Keratinocyte (primary cell): ENCODE measurements around the gene S100Z.

Experiments
- EZH2 ChIP-seq: IDR thresholded peaks from one replicate; pipeline ENCODE4 v1.6.1; 2012; ENCODE audit warnings: inconsistent platforms, mild to moderate bottlenecking, low read length, moderate library complexity
- TF ChIP-seq, protein P1 (sequence below), 3 experiments: IDR thresholded peaks in 1 of 3; conservative IDR thresholded peaks in 1 of 3; optimal IDR thresholded peaks in 1 of 3; 2 replicates in 2 of 3; 3 replicates in 1 of 3; pipeline versions ENCODE3 to v1.5.1; 2011; ENCODE audit warnings: low read length in 3 of 3, mild to moderate bottlenecking in 3 of 3, moderate library complexity in 2 of 3, control low read depth in 1 of 3, inconsistent platforms in 1 of 3; ENCODE audit not compliant: insufficient read depth in 2 of 3; ENCODE audit errors: extremely low read depth in 1 of 3

GRCh38 chr5:76918539-76918938 is 68.7 kb downstream of the S100Z start:
- TF ChIP-seq, protein P1, sequence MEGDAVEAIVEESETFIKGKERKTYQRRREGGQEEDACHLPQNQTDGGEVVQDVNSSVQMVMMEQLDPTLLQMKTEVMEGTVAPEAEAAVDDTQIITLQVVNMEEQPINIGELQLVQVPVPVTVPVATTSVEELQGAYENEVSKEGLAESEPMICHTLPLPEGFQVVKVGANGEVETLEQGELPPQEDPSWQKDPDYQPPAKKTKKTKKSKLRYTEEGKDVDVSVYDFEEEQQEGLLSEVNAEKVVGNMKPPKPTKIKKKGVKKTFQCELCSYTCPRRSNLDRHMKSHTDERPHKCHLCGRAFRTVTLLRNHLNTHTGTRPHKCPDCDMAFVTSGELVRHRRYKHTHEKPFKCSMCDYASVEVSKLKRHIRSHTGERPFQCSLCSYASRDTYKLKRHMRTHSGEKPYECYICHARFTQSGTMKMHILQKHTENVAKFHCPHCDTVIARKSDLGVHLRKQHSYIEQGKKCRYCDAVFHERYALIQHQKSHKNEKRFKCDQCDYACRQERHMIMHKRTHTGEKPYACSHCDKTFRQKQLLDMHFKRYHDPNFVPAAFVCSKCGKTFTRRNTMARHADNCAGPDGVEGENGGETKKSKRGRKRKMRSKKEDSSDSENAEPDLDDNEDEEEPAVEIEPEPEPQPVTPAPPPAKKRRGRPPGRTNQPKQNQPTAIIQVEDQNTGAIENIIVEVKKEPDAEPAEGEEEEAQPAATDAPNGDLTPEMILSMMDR (optimal IDR thresholded peaks at IDR 0.05 in 1 of 3, IDR thresholded peaks at IDR 0.05 in 1 of 3, conservative IDR thresholded peaks at IDR 0.05 in 1 of 3; ENCODE audit: extremely low read depth in 1 of 3, insufficient read depth in 2 of 3, low read length in 3 of 3) = no peak
- TF ChIP-seq EZH2 = no peak
